ENCODE data around the gene SREK1IP1. TPM values are rescaled to one million over a fixed set of nuclear protein-coding genes. Genes with fewer than 3 reads are reported as not detected.

SREK1IP1 gene
- polyA plus RNA-seq, 2 donors, result 17.8 to 31.0 TPM

DNA sequence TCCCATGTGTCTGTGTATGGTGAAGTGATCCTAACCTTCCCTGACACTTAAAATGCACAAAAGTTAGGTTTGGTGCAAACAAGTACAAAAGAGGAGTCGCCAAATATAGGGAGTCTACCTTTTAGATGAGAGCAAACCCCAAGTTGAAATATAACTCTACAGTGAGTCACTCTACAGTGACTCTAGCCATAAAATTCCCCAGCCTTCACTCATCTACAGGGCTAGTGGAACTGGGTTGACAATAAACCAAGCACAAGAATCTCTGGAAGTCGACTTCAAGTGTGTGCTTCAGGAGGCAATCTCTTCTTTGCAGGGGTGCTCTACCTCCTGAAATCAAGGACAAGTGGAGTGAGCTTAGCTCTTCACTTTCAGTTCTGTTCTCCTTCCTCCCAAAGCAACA, 74.9 kb downstream of the SREK1IP1 start:
- Histone ChIP-seq H3K27me3 (ENCODE audit: control insufficient read depth in 1 of 2, insufficient read depth in 2 of 2, low read length in 2 of 2) (peaks cover 3% of the 10 kb centered on the region in 2 donors), H3K36me3 (ENCODE audit: control insufficient read depth in 2 of 2, insufficient read depth in 2 of 2, low read length in 1 of 2) (no peaks in the 10 kb centered on the region), H3K9me3 (ENCODE audit: control insufficient read depth in 2 of 2, insufficient read depth in 1 of 2, low read depth in 1 of 2, low read length in 1 of 2) (no peaks in the 10 kb centered on the region), H3K4me3 (ENCODE audit: low read depth in 1 of 2, low read length in 2 of 2) (no peak overlapping the region), H3K4me1 (ENCODE audit: control insufficient read depth in 2 of 2, insufficient read depth in 2 of 2, low read length in 1 of 2) (peaks cover 8 to 9% of the 10 kb centered on the region in 2 donors), H3K27ac (ENCODE audit: low read depth in 2 of 2, low read length in 1 of 2) (no peak overlapping the region)
- 68 to 71% methylated on average over 2 of the region's 2 CpGs for WGBS, 2 donors

GRCh38 chr5:64691291-64691690, 77.2 kb downstream of the SREK1IP1 start:
- H3K27me3 ChIP-seq (ENCODE audit: control insufficient read depth in 1 of 2, insufficient read depth in 2 of 2, low read length in 2 of 2), result peaks cover 3% of the 10 kb centered on the region in 2 donors
- no peaks in the 10 kb centered on the region for H3K36me3 ChIP-seq (ENCODE audit: control insufficient read depth in 2 of 2, insufficient read depth in 2 of 2, low read length in 1 of 2)
- H3K4me3 ChIP-seq (ENCODE audit: low read depth in 1 of 2, low read length in 2 of 2), result peak overlapping the region in 1 of 2 donors; percentile 27
- H3K9me3 ChIP-seq (ENCODE audit: control insufficient read depth in 2 of 2, insufficient read depth in 1 of 2, low read depth in 1 of 2, low read length in 1 of 2), result no peaks in the 10 kb centered on the region
- WGBS, 2 donors, result 28 to 39% methylated on average over 3 of the region's 3 CpGs
- no peak overlapping the region for H3K27ac ChIP-seq (ENCODE audit: low read depth in 2 of 2, low read length in 1 of 2)
- H3K4me1 ChIP-seq (ENCODE audit: control insufficient read depth in 2 of 2, insufficient read depth in 2 of 2, low read length in 1 of 2), result peaks cover 8 to 9% of the 10 kb centered on the region in 2 donors

GRCh38 chr5:64690417-64691151, 77.9 kb downstream of the SREK1IP1 start, which contains the start of gene SHISAL2B:
TSS of gene SHISAL2B (plus strand) at chr5:64690503. CDS start at chr5:64690624, 121 bp downstream.
- peaks cover 3% of the 10 kb centered on the region in 2 donors for H3K27me3 ChIP-seq (ENCODE audit: control insufficient read depth in 1 of 2, insufficient read depth in 2 of 2, low read length in 2 of 2)
- H3K4me3 ChIP-seq (ENCODE audit: low read depth in 1 of 2, low read length in 2 of 2), result peak within 1 kb of the TSS; percentile 15 to 27
- H3K36me3 ChIP-seq (ENCODE audit: control insufficient read depth in 2 of 2, insufficient read depth in 2 of 2, low read length in 1 of 2), result no peaks in the 10 kb centered on the region
- no peaks in the 10 kb centered on the region for H3K9me3 ChIP-seq (ENCODE audit: control insufficient read depth in 2 of 2, insufficient read depth in 1 of 2, low read depth in 1 of 2, low read length in 1 of 2)
- H3K27ac ChIP-seq (ENCODE audit: low read depth in 2 of 2, low read length in 1 of 2), result no peak within 1 kb of the TSS
- WGBS, 2 donors, result 2% methylated on average over 62 to 71 of the region's 71 CpGs
- peaks cover 8 to 9% of the 10 kb centered on the region in 2 donors for H3K4me1 ChIP-seq (ENCODE audit: control insufficient read depth in 2 of 2, insufficient read depth in 2 of 2, low read length in 1 of 2)

GRCh38 chr5:64690104-64690416, 78.4 kb downstream of the SREK1IP1 start:
- Histone ChIP-seq H3K9me3 (ENCODE audit: control insufficient read depth in 2 of 2, insufficient read depth in 1 of 2, low read depth in 1 of 2, low read length in 1 of 2) (no peaks in the 10 kb centered on the region), H3K4me3 (ENCODE audit: low read depth in 1 of 2, low read length in 2 of 2) (no peak overlapping the region), H3K27me3 (ENCODE audit: control insufficient read depth in 1 of 2, insufficient read depth in 2 of 2, low read length in 2 of 2) (peaks cover 3% of the 10 kb centered on the region in 2 donors), H3K27ac (ENCODE audit: low read depth in 2 of 2, low read length in 1 of 2) (no peak overlapping the region), H3K4me1 (ENCODE audit: control insufficient read depth in 2 of 2, insufficient read depth in 2 of 2, low read length in 1 of 2) (peaks cover 8 to 9% of the 10 kb centered on the region in 2 donors), H3K36me3 (ENCODE audit: control insufficient read depth in 2 of 2, insufficient read depth in 2 of 2, low read length in 1 of 2) (no peaks in the 10 kb centered on the region)
- 3 to 4% methylated on average over 9 of the region's 9 CpGs for WGBS, 2 donors

DNA sequence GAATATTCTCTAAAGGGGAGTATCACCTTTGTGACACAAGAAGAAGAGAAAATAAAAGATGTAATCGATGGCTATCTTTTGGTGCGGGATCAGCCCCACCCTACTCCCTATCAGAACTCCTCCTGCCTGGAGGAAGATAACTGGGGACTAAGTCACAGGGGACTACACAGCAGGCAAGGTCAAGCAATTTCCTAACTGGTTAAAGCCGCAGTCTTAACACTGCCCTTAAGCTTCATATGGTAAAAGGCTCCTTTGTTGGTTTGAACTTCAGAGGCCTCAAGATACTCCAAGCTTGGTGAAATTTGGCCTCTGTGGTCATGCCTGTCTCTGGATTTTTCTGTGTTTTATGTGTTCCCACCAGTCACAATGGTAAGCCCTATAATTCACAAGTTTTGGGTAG, 79.5 kb downstream of the SREK1IP1 start:
- peaks cover 3% of the 10 kb centered on the region in 2 donors for H3K27me3 ChIP-seq (ENCODE audit: control insufficient read depth in 1 of 2, insufficient read depth in 2 of 2, low read length in 2 of 2)
- H3K9me3 ChIP-seq (ENCODE audit: control insufficient read depth in 2 of 2, insufficient read depth in 1 of 2, low read depth in 1 of 2, low read length in 1 of 2), result no peaks in the 10 kb centered on the region
- H3K4me1 ChIP-seq (ENCODE audit: control insufficient read depth in 2 of 2, insufficient read depth in 2 of 2, low read length in 1 of 2), result peaks cover 8 to 9% of the 10 kb centered on the region in 2 donors
- H3K36me3 ChIP-seq (ENCODE audit: control insufficient read depth in 2 of 2, insufficient read depth in 2 of 2, low read length in 1 of 2), result no peaks in the 10 kb centered on the region
- WGBS, 2 donors, result 78% methylated on average over 3 of the region's 3 CpGs
- H3K4me3 ChIP-seq (ENCODE audit: low read depth in 1 of 2, low read length in 2 of 2), result no peak overlapping the region
- H3K27ac ChIP-seq (ENCODE audit: low read depth in 2 of 2, low read length in 1 of 2), result no peak overlapping the region

GRCh38 chr5:64688391-64688790, 80.1 kb downstream of the SREK1IP1 start:
- H3K36me3 ChIP-seq (ENCODE audit: control insufficient read depth in 2 of 2, insufficient read depth in 2 of 2, low read length in 1 of 2), result no peaks in the 10 kb centered on the region
- no peak overlapping the region for H3K4me3 ChIP-seq (ENCODE audit: low read depth in 1 of 2, low read length in 2 of 2)
- no peak overlapping the region for H3K27ac ChIP-seq (ENCODE audit: low read depth in 2 of 2, low read length in 1 of 2)
- H3K9me3 ChIP-seq (ENCODE audit: control insufficient read depth in 2 of 2, insufficient read depth in 1 of 2, low read depth in 1 of 2, low read length in 1 of 2), result no peaks in the 10 kb centered on the region
- WGBS, 2 donors, result 62 to 77% methylated on average over 3 of the region's 3 CpGs
- H3K4me1 ChIP-seq (ENCODE audit: control insufficient read depth in 2 of 2, insufficient read depth in 2 of 2, low read length in 1 of 2), result peaks cover 8 to 9% of the 10 kb centered on the region in 2 donors
- H3K27me3 ChIP-seq (ENCODE audit: control insufficient read depth in 1 of 2, insufficient read depth in 2 of 2, low read length in 2 of 2), result peaks cover 0 to 3% of the 10 kb centered on the region in 2 donors

DNA sequence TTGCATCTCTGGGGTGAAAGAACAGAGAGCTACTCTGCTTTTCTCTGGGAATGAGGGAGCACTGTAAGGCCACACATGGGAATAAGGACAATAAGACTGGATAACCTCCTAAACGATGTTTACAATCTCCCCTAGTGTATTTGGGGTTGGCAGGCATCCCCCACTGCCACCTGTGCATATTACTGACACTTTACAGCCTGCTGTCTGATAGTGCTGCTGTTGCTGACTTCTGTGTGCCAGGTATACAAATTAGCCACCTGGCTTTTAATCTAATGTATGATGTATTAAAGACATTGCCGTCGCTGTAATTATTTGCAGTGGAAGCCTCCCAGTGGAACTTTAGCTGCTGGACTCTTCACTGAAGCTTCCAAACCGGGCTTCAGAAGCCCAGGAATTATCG, 82.6 kb downstream of the SREK1IP1 start:
- Histone ChIP-seq H3K36me3 (ENCODE audit: control insufficient read depth in 2 of 2, insufficient read depth in 2 of 2, low read length in 1 of 2) (no peaks in the 10 kb centered on the region), H3K4me3 (ENCODE audit: low read depth in 1 of 2, low read length in 2 of 2) (no peak overlapping the region), H3K27ac (ENCODE audit: low read depth in 2 of 2, low read length in 1 of 2) (no peak overlapping the region), H3K27me3 (ENCODE audit: control insufficient read depth in 1 of 2, insufficient read depth in 2 of 2, low read length in 2 of 2) (no peaks in the 10 kb centered on the region), H3K4me1 (ENCODE audit: control insufficient read depth in 2 of 2, insufficient read depth in 2 of 2, low read length in 1 of 2) (peaks cover 8% of the 10 kb centered on the region in 2 donors), H3K9me3 (ENCODE audit: control insufficient read depth in 2 of 2, insufficient read depth in 1 of 2, low read depth in 1 of 2, low read length in 1 of 2) (no peaks in the 10 kb centered on the region)
- 60 to 67% methylated on average over 5 of the region's 5 CpGs for WGBS, 2 donors

- Histone ChIP-seq H3K27ac (ENCODE audit: low read depth in 2 of 2, low read length in 1 of 2) (no peak overlapping the region), H3K27me3 (ENCODE audit: control insufficient read depth in 1 of 2, insufficient read depth in 2 of 2, low read length in 2 of 2) (no peaks in the 10 kb centered on the region), H3K9me3 (ENCODE audit: control insufficient read depth in 2 of 2, insufficient read depth in 1 of 2, low read depth in 1 of 2, low read length in 1 of 2) (no peaks in the 10 kb centered on the region), H3K4me1 (ENCODE audit: control insufficient read depth in 2 of 2, insufficient read depth in 2 of 2, low read length in 1 of 2) (no peaks in the 10 kb centered on the region), H3K4me3 (ENCODE audit: low read depth in 1 of 2, low read length in 2 of 2) (no peak overlapping the region), H3K36me3 (ENCODE audit: control insufficient read depth in 2 of 2, insufficient read depth in 2 of 2, low read length in 1 of 2) (no peaks in the 10 kb centered on the region)
- WGBS, 2 donors, result 90 to 92% methylated on average over 7 of the region's 7 CpGs
These were observed 85.9 kb downstream of the SREK1IP1 start for GRCh38 chr5:64682608-64683007.

DNA sequence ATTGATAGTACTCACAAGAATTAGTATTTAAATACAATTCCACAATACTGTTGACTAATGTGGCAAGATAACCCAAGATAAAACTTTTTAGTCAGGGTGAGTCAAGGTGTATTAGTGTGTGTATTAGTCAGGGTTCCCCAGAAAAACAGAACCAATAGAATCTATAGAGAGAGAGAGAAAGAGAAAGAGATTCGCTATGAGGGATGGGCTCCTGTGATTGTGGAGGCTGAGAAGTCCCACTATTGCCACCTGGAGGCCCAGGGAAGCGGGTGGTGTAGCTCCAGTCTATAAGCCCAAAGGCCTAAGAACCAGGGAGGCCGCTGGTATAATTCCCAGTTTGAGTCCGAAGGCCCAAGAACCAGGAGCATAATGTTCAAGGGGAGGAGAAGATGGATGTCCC, 88.2 kb downstream of the SREK1IP1 start:
- WGBS, 2 donors, result 80 to 91% methylated on average over 4 of the region's 4 CpGs
- Histone ChIP-seq H3K9me3 (ENCODE audit: control insufficient read depth in 2 of 2, insufficient read depth in 1 of 2, low read depth in 1 of 2, low read length in 1 of 2) (no peaks in the 10 kb centered on the region), H3K4me3 (ENCODE audit: low read depth in 1 of 2, low read length in 2 of 2) (no peak overlapping the region), H3K27me3 (ENCODE audit: control insufficient read depth in 1 of 2, insufficient read depth in 2 of 2, low read length in 2 of 2) (no peaks in the 10 kb centered on the region), H3K36me3 (ENCODE audit: control insufficient read depth in 2 of 2, insufficient read depth in 2 of 2, low read length in 1 of 2) (no peaks in the 10 kb centered on the region), H3K27ac (ENCODE audit: low read depth in 2 of 2, low read length in 1 of 2) (no peak overlapping the region), H3K4me1 (ENCODE audit: control insufficient read depth in 2 of 2, insufficient read depth in 2 of 2, low read length in 1 of 2) (no peaks in the 10 kb centered on the region)

- Histone ChIP-seq H3K36me3 (ENCODE audit: control insufficient read depth in 2 of 2, insufficient read depth in 2 of 2, low read length in 1 of 2) (no peaks in the 10 kb centered on the region), H3K4me3 (ENCODE audit: low read depth in 1 of 2, low read length in 2 of 2) (no peak overlapping the region), H3K4me1 (ENCODE audit: control insufficient read depth in 2 of 2, insufficient read depth in 2 of 2, low read length in 1 of 2) (no peaks in the 10 kb centered on the region), H3K27me3 (ENCODE audit: control insufficient read depth in 1 of 2, insufficient read depth in 2 of 2, low read length in 2 of 2) (no peaks in the 10 kb centered on the region), H3K9me3 (ENCODE audit: control insufficient read depth in 2 of 2, insufficient read depth in 1 of 2, low read depth in 1 of 2, low read length in 1 of 2) (no peaks in the 10 kb centered on the region), H3K27ac (ENCODE audit: low read depth in 2 of 2, low read length in 1 of 2) (no peak overlapping the region)
- whole genome bisulfite sequencing, 2 donors, result 71 to 72% methylated on average over 5 of the region's 5 CpGs
These were observed 90.1 kb downstream of the SREK1IP1 start for GRCh38 chr5:64678374-64678773.
